ENCODE measurements around the gene BAIAP2.
"Not testable (repeated sequence)": the region's sequence is repeated elsewhere in the genome, so short reads cannot be mapped to it uniquely, and the experiment has no call there.

Gene BAIAP2

DNA sequence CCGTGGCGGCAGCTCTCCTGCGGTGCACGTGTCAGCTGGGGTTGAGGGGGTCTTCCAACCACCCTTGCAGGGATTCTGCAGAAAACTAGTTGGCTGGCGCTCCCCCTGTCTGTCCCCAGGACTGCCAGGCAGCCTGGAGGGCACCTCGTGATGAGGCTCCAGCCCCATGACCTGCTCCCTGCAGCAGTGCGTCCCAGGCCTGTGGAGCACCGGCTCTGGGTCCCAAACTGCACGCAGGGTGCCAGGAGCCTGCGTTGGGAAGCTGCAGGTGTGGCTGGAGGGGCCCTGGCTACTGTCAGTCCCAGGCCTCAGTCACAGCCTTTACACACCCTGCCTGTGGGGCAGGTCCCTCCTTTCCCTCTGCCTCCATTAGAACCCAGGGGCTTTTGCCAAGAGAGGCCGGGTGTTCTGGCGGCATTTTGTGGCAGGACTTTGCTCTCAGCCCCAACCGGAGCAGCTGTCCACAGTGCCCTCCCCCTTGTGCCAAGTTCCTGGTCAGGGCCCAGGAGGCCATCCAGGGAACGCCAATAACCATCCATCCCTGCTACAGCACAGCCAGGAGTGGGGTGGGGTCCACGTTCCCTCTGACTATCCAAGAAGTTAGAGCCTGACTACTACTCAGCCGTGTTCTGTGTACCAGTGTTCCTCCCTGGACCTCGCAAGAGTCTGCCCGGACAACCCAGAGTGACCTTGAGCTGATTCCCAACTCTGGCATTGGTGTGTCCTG, 34.2 kb upstream of the BAIAP2 start:
- DNase-seq: no peak

DNA sequence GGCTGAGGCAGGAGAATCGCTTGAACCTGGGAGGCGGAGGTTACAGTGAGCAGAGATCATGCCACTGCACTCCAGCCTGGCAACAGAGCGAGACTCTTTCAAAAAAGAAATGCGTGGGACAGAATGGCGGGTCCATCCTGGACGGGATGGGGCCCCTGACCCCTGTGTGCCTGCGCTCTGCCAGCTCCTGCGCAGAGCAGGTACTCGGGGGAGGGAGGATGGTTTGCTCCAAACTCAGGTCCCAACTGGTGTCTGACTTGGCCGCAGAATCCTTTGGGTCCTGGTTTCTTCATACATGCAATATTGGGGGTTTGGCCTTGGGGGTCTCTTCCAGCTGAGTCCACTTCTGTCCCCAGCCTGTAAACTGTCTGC, 33.0 kb upstream of the BAIAP2 start:
- no peak for DNase-seq

DNA sequence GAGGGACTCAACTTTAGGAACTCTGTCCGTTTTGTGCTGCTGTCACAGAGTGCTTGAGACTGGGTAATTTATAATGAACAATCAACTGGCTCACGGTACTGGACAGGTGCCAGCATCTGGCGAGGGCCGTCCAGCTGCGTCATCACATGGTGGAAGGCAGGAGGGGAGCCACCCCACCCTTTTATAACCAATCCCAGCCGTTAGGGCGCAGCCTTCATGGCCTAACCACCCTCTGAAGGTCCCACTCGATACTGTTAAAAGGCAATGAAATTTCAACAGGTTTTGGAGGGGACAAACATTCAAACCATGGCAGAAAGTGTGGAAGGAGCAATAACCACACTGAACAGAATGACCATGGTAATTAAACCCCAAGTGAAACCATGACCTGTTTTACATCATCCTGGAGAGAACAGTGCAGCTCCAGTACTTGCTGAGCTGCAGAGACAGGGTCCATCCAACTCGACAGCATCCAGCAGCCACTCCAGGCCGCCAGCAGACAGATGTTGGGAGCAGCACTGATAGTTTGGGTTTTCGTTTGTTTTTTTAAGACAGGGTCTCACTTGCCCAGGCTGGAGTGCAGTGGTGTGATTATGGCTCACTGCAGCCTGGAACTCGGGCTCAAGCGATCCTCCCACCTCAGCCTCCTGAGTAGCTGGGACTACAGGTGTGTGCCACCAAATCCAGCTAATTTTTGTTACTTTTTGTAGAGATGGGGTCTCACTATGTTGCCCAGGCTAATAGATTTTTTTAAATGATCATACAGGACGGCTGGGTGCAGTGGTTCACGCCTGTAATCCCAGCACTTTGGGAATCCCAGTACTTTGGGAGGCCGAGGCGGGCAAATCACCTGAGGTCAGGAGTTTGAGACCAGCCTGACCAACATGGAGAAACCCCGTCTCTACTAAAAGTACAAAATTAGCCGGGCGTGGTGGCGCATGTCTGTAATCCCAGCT, 32.3 kb upstream of the BAIAP2 start:
- no peak for DNase-seq

DNA sequence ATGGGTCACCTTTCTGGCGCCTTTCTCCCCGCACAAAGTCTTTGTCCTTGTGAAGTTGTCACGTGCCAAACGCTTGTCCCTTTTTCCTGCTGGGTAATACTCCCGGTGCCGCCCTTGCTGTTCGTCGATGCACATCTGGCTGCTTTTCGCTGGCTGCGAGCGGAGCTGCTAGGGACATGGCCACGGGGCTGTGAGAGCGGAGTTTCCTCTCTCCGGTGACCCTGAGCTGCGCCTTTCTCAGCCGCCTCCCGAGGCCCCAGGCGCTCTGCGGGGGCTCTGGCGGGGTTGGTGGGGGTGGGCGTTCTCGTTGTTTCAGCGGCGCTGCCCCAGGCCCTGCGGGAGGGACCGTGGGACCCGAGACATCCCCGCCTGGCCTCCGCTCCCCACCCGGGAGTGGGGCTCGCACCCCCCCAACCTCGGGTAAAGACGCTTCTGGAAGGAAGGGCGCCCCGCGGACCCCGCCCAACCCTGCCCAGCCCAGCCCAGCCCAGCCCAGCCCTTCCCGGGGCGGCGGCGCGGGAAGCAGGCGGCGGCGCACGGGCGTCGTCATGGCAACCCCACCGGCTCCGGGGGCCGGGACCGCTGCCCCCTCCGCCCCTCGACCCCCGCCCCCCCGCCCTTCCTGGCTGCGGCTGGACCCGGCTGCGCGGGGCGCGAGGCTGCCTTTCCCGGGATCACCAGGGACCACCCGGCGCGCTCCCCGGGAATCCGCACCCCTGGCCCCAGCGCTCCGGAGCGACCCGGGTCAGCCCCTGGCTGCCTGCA, 31.1 kb upstream of the BAIAP2 start:
- DNase-seq: no peak

DNA sequence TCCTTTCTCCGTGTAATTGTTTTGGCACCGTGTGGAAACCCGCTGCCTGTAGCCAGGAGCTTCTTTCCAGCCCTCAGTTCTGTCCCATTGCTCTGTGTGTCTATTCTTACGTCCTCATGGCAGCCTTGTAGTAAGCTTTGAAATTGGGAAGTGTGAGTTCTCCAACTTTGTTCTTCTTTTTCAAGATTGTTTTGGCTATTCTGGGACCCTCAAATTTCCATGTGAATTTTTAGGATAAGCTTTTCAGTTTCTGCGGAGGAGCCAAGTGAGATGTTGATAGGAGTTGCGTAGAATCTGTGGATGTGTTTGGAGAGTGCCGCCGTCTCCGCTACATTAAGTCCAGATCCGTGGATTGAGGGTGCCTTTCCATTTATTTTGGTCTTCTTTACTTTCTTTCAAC, 28.1 kb upstream of the BAIAP2 start:
- DNase-seq: no peak

DNA sequence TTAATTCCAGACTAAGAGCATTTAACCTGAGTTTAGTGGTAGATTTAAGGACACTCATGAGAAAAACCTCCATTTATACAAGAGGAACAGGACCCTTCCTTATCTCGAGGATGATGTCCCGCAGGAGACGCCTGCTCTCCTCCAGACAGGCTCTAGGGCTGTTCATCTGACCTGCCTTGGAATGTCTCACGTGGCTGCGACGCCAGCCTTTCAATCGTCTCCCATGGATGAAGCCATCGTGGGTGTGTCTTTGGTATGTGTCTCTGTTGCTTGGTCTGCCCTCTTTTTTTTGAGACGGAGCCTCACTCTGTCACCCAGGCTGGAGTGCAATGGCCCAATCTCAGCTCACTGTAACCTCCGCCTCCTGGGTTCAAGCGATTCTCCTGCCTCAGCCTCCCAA, 26.8 kb upstream of the BAIAP2 start:
- DNase-seq: no peak

DNA sequence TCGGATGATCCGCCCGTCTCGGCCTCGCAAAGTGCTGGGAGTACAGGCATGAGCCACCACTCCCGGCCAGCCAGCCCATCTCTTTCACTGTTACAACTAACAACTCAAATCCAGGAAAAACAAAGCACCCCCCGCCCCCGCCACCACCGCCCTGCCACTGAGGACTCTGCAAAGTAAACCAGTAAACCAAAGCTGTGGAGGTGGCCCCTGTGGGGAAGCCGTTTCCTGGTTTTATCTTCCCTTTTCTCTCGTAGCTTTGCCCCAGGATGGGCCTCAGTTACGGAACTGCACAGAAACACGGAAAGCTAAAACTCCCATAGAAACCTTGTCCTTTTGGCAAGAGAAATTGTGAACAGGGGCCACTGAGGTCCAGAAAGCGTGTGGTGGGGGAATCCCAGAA, 25.8 kb upstream of the BAIAP2 start:
- no peak for DNase-seq

DNA sequence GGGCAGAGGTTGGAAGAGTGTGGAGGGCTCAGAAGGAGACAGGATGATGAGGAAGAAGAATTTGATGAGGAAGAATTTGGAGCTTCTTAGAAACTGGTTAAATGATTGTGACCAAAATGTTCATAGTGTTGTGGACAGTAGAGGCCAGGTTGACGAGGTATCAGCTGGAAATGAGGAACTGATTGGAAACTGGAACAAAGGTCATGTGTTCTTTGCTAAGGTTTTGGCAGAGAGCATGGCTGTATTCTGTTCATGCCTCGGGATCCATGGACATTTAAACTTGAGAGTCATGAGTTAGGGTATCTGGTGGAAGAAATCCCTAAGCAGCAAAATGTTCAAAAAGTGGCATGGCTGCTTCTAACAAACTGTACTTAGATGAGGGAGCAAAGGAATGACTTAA, 24.0 kb upstream of the BAIAP2 start:
- DNase-seq: no peak

DNA sequence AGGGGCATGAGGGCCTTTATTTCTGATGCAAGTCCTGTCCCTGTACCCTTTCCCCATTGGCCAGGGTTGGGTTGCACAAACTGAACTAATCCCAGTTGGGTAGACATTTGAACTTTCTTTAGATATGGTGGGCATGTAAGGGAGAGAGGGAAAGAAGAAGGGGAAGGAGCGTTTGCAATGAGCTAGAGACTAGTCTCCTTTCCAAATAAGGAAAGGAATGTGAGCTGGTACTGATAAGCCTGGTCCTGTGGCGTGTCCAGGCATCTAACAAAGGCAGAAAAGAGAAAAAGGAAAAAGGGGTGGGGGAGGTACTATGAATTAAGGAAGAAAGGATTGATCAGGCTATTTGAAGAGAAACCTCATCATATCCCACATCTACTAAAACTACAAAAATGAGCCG, 23.0 kb upstream of the BAIAP2 start:
- no peak for DNase-seq

DNA sequence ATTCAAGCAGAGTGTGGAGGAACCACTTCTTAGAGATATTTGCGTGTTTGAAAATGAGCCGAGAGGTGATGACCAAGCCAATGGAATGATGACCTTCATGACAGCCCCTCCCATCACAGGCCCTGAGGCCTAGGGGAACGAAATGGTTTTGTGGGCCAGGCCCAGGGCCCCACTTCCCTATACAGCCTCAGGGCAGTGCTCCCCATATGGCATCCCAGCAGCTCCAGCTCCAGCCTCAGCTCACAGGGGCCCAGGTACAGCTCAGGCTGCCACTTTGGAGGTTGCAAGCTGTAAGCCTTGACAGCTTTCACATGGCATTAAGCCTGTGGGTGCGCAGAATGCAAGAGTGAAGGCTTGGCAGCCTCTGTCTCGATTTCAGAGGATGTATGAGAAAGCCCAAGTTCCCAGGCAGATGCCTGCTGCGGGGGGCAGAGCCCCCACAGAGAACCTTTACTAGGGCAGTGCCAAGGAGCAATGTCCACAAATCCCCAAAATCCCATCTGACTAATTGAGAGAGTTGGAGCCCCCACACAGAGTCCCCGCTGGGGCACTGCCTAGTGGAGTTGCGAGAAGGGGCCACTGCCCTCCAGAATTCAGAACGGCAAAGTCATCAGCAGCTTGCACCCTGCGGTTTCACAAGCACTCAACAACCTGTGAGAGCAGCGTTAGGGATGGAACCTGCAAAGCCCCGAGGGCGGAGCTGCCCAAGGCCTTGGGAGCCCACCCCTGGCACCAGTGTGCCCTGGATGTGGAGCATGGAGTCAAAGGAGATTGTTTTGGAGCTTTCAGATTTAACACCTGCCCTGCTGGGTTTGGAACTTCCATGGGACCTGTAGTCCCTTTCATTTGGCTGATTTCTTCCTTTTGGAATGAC, 22.1 kb upstream of the BAIAP2 start:
- no peak for DNase-seq

DNA sequence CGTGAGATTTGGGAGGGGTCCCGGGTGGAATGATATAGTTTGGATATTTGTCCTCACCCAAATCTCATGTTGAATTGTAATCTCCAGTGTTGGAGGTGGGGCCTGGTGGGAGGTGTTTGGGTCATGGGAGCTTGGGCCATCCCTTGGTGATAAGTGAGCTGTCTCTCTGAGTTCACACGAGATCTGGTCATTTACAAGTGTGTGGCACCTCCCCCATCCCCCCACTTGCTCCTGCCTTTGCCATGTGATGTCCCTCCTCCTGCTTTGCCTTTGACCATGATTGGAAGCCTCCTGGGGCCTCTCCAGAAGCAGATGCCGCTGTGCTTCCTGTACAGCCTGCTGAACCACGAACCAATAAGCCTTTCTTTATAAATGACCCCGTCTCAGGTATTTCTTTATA, 21.3 kb upstream of the BAIAP2 start:
- no peak for DNase-seq

DNA sequence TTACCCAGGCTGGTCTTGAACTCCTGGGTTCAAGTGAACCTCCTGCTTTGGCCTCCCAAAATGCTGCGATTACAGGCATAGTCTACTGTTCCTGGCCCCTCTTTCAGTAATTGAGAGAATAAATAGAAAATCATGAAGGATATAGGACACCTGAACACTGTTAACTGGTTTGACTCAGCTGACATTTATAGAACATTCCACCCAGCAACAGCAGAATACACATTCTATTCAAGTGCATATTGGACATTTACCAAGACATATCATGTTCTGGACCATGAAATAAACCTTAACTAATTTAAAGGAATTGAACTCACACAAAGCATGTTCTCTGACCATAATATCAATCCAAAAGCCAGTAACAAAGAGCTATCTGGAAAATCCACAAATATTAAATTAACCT, 19.8 kb upstream of the BAIAP2 start:
- no peak for DNase-seq

DNA sequence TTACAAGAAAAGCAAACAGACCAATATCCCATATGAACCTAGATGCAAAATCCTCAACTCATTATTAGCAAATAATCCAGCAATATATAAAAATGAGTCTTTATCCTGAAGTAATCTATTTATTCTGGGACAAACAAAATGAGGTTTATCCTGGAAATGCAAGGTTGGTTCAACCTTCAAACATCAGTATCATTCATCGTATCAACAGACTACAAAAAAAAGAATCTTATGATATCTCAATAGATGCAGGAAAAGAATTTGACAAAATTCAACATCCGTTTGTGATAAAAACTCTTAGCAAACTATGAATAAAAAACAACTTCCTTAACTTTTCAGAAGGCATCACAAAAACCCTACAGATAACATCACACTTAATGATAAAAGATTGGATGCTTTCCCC, 18.4 kb upstream of the BAIAP2 start:
- no peak for DNase-seq

DNA sequence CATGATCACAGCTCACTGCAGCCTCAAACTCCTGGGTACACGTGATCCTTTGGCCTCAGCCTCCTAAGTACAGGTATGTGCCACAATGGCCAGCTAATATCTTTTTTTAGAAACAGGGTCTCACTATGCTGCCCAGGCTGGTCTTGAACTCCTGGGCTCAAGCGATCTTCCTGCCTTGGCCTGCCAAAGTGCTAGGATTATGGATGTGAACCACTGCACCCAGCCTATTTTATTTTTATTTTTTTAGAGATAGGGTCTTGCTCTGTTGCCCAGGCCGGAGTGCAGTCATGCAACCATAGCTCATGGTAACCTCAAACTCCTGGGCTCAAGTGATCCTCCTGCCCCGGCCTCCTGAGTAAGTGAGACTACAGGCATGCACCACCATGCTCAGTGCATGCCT, 17.6 kb upstream of the BAIAP2 start:
- DNase-seq: not testable (repeated sequence)

DNA sequence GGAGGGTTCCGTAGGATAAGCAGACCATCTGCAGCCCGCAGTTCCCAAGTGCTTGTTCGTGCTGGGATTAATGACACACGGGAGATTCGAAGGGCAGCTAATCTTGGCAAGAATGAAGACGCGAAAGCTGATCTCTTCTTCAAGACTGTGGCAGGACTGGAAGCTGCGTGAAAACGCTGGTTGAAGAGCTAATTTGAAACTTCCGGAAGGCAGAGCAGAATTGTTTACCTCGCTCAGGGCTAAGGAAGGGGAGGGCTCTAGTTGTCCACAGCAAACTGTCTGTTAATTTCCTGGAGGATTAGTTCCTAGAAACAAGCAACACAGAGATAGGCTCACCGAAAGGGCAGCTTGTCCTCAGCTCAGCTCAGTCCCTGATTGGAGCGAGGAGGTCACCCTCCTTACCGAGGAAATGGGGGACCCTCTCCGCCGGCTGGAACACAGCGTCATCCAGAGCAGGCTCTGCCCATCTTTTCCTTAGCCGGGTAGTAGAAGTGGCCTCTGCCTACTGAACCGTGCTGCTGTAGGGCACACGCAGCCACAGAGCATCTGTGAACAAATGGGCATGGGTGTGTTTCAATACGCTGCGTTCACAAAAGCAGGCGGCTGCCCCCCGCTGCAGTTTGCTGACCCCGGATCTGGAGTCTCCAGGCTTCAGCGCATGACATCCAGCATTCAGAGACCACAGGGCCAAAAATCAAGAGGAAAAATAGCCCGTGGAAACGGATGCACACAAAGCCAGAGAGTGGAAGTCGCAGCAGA, 16.7 kb upstream of the BAIAP2 start:
- peak; percentile 25 for DNase-seq

DNA sequence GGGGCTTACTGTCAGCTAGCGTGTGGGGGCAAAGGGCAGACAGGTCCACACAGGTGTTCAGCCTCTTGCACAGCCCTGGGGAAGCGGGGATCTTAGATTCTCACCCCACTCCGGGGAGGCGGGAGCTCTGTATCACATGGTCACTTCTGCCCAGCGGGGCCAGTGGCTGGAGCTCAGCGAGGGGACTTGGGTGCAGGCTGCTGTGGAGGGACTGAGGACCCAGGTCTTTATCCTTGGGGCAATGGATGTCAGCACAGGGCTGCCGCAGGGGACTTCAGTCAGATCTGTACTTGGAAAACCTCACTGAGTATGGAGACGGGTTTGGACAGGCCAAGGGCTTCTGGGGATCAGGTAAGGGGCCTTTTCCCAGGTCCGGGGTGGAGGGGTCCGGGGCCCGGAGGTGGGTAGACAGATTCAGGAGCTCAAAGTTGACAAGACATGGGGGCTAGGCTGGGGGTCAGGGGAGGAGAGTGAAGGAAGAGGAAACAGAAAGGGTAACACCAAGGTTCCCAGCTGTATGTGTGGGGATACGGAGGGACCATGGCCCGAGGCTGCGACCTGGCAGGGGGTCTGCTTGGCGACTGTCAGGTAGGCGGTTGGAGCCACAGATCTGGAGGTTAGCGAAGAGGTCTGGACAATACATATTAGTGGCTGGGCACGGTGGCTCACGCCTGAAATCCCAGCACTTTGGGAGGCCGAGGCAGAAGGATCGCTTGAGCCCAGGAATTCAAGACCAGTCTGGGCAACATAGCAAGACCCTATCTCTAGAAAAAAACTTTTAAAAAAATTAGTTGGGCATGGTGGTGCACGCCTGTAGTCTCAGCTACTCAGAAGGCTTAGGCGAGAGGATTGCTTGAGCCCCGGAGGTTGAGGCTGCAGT, 15.1 kb upstream of the BAIAP2 start:
- no peak for DNase-seq

DNA sequence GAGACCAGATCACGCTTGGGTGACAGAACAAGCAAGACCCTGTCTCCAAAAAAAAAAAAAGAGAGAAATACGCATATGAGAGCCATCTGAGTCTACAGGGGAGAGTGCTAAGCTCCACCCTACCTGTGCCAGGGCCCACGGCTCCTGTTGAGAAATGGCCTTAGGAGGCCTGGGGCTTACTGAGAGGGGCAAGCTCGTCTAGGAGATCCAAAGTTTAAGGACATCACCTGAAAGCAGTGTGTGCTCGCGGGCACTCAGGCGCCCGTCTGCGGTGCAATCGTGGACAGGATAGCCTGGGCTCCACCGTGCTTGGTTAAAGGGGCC, 14.5 kb upstream of the BAIAP2 start:
- no peak for DNase-seq

DNA sequence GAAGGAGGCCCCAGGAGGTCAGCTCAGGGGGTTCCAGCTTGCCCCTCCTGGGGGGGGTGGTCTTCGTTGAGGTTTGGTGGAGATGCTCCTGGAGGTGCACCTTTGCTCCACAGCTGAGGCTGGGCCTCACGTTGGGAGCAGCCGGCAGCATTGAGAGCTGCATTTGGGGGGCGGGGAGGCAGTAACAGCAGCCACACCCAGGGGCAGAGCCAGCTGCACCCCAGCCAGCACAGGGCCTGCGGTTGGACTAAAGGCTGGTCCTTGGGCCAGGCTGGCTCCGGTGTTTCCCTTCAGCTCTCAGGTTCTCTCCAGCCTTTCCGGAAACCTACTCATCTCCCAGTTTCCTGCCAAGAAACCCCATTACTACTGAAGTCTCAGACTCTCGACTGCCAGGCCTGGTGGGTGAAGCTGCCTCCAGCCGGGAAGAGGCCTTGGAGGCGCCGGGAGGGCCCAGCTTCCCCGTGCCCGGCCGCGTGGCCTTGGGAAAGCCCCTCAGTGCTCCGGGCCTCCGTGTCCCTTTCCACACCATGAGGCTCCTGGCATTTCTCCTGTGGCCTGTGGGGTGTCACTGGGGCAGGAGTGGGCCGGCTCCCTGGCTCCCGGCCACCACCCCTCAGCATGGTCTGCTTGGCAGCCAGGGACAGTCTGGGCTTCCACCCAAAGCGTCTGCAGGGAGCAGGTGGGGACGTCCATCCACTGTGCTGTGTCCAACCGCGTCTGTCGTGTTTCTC, 14.0 kb upstream of the BAIAP2 start:
- no peak for DNase-seq

DNA sequence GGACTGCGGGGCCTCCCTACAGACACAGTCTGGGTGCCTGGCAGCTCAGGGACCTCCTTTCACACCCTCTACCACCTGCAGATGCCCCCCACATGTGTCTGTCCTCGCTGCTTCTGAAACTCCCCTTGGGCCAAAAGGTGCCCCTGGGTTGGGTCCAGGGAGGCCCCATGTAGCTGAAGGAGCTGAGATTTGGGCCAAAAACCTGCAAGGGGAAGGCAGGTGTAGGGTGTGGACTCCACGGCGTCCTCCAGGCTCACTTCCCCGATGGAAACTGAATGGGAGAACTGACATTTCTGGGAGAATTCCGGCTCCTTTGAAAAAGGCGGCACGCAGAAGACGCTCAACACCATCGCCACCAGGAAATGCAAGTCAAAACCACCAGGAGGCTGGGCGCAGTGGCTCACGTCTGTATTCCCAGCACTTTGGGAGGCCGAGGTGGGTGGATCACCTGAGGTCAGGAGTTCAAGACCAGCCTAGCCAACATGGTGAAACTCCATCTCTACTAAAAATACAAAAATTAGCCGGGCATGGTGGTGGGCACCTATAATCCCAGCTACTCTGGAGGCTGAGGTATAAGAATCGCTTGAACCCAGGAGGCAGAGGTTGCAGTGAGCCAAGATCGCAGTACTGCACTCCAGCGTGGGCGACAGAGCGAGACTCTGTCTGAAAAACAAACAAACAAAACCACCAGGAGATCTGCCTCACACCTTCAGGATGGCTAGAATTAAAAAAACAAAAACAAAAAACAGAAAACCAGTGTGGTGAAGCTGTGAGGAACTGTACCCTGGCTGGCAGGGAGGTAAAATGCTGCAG, 13.2 kb upstream of the BAIAP2 start:
- DNase-seq: no peak

All from activated CD4-positive, alpha-beta T cell treated with anti-CD3 and anti-CD28 coated beads for 48 hours (primary cell).